GM12872 (cell line): ENCODE data around the gene SRD5A1.

Experiments
- CTCF ChIP-seq: IDR thresholded peaks from 3 replicates; pipeline ENCODE4 v1.5.1; 2011; ENCODE audit warnings: low read depth, mild to moderate bottlenecking, low read length, moderate library complexity; ENCODE audit not compliant: insufficient read depth

Gene SRD5A1

GRCh38 chr5:6714226-6715041 is 81.2 kb downstream of the SRD5A1 start:
- no peak for TF ChIP-seq CTCF

GRCh38 chr5:6715271-6715670 is 82.0 kb downstream of the SRD5A1 start:
- no peak for TF ChIP-seq CTCF

- TF ChIP-seq CTCF = no peak
These were observed 82.8 kb downstream of the SRD5A1 start for GRCh38 chr5:6715758-6716628.

GRCh38 chr5:6716629-6717149 is 83.4 kb downstream of the SRD5A1 start:
- TF ChIP-seq CTCF = no peak

- no peak for TF ChIP-seq CTCF
These were observed 84.0 kb downstream of the SRD5A1 start for GRCh38 chr5:6717247-6717646.

GRCh38 chr5:6717687-6718086 is 84.4 kb downstream of the SRD5A1 start:
- TF ChIP-seq CTCF = no peak

- TF ChIP-seq CTCF = no peak
These were observed 85.0 kb downstream of the SRD5A1 start for GRCh38 chr5:6718161-6718681.
